Measurements from ENCODE around the gene PIK3CD. TPM values are rescaled to one million over a fixed set of nuclear protein-coding genes. Genes with fewer than 3 reads are reported as not detected.
"Not testable (repeated sequence)": the region's sequence is repeated elsewhere in the genome, so short reads cannot be mapped to it uniquely, and the experiment has no call there.

Gene PIK3CD
- total RNA-seq, 1 donor from 2014 or later = 28.3 TPM

- DNase-seq (no peak), ATAC-seq (peak; percentile 47 to 60)
- H3K27me3 ChIP-seq (ENCODE audit: low read depth) = no peaks in the 10 kb centered on the region
- H3K4me1 ChIP-seq = no peaks in the 10 kb centered on the region
- no peak for TF ChIP-seq CTCF (IDR thresholded peaks at IDR 0.05)
- H3K9me3 ChIP-seq = no peaks in the 10 kb centered on the region
- no peak overlapping the region for H3K27ac ChIP-seq
- peaks cover 90% of the 10 kb centered on the region for H3K36me3 ChIP-seq
- intact Hi-C loops (cut with DNase I) = no loop called here
- no peak overlapping the region for H3K4me3 ChIP-seq
These were observed 95.1 kb downstream of the PIK3CD start for GRCh38 chr1:9746651-9747050.

- DNase-seq; ATAC-seq; H3K4me1 ChIP-seq; H3K27ac ChIP-seq; intact Hi-C loops (cut with DNase I); H3K27me3 ChIP-seq (ENCODE audit: low read depth); H3K9me3 ChIP-seq; H3K4me3 ChIP-seq: not testable (repeated sequence)
- peaks cover 85% of the 10 kb centered on the region for H3K36me3 ChIP-seq
These were observed 96.9 kb downstream of the PIK3CD start for GRCh38 chr1:9748391-9748790.

- Histone ChIP-seq H3K27ac (no peak overlapping the region), H3K4me1 (no peaks in the 10 kb centered on the region), H3K36me3 (peaks cover 81% of the 10 kb centered on the region), H3K9me3 (no peaks in the 10 kb centered on the region), H3K4me3 (no peak overlapping the region), H3K27me3 (ENCODE audit: low read depth) (no peaks in the 10 kb centered on the region)
- no peak for DNase-seq
- TF ChIP-seq CTCF (IDR thresholded peaks at IDR 0.05) = no peak
- intact Hi-C loops (cut with DNase I) = no loop called here
- ATAC-seq = no peak
These were observed 97.8 kb downstream of the PIK3CD start for GRCh38 chr1:9749361-9749760.

GRCh38 chr1:9751971-9752370 is 100.4 kb downstream of the PIK3CD start:
- no peaks in the 10 kb centered on the region for H3K9me3 ChIP-seq
- H3K27ac ChIP-seq = no peak overlapping the region
- TF ChIP-seq CTCF (IDR thresholded peaks at IDR 0.05) = no peak
- no peaks in the 10 kb centered on the region for H3K4me1 ChIP-seq
- intact Hi-C loops (cut with DNase I) = no loop called here
- peaks cover 58% of the 10 kb centered on the region for H3K36me3 ChIP-seq
- no peaks in the 10 kb centered on the region for H3K27me3 ChIP-seq (ENCODE audit: low read depth)
- H3K4me3 ChIP-seq = no peak overlapping the region
- ATAC-seq (no peak), DNase-seq (no peak)

- Histone ChIP-seq H3K4me1 (no peaks in the 10 kb centered on the region), H3K9me3 (no peaks in the 10 kb centered on the region), H3K27ac (no peak overlapping the region), H3K36me3 (peaks cover 53% of the 10 kb centered on the region), H3K27me3 (ENCODE audit: low read depth) (no peaks in the 10 kb centered on the region), H3K4me3 (no peak overlapping the region)
- intact Hi-C loops (cut with DNase I) = no loop called here
- TF ChIP-seq CTCF (IDR thresholded peaks at IDR 0.05) = no peak
- DNase-seq = no peak
- no peak for ATAC-seq
These were observed 101.6 kb downstream of the PIK3CD start for GRCh38 chr1:9753121-9753531.

GRCh38 chr1:9755441-9755995 is 104.0 kb downstream of the PIK3CD start:
- TF ChIP-seq CTCF (IDR thresholded peaks at IDR 0.05) = no peak
- intact Hi-C loops (cut with DNase I) = no loop called here
- Histone ChIP-seq H3K4me1 (peaks cover 5% of the 10 kb centered on the region), H3K4me3 (no peak overlapping the region), H3K27me3 (ENCODE audit: low read depth) (no peaks in the 10 kb centered on the region), H3K36me3 (peaks cover 29% of the 10 kb centered on the region), H3K27ac (no peak overlapping the region), H3K9me3 (no peaks in the 10 kb centered on the region)
- no peak for ATAC-seq
- no peak for DNase-seq

Measured in lower lobe of right lung (tissue), 2 donors.